Stimulated activated effector memory CD8-positive, alpha-beta T cell treated with anti-CD3 and anti-CD28 coated beads, Interleukin-12 subunit alpha, Interleukin-12 subunit beta, amount 100 ng/mL, for 72 hours (primary cell): ENCODE data around the gene COPE.
"Not testable (repeated sequence)": the region's sequence is repeated elsewhere in the genome, so short reads cannot be mapped to it uniquely, and the experiment has no call there.

ENCODE experiments used
- ATAC-seq: fragments of 150-1000 bp; cut with Tn5 transposase; 2 replicates; pipeline ENCODE4 v1.10.0; 2021
- DNase-seq, 2 donors: peaks; one replicate each; pipeline ENCODE4 v3.0.0; 2021 to 2022; ENCODE audit warnings: low spot score in 2 of 2
- H3K27ac Mint-ChIP-seq: one replicate; pipeline ENCODE4 v1.8.0; 2022; ENCODE audit warnings: mild to moderate bottlenecking, mixed read lengths
- H3K36me3 Mint-ChIP-seq: one replicate; pipeline ENCODE4 v1.8.0; 2022; ENCODE audit warnings: mild to moderate bottlenecking, mixed read lengths
- H3K4me1 Mint-ChIP-seq: one replicate; pipeline ENCODE4 v1.8.0; 2022; ENCODE audit warnings: mixed read lengths
- H3K4me3 Mint-ChIP-seq: one replicate; pipeline ENCODE4 v1.8.0; 2022; ENCODE audit warnings: mild to moderate bottlenecking, mixed read lengths
- H3K9me3 Mint-ChIP-seq: one replicate; pipeline ENCODE4 v1.8.0; 2022; ENCODE audit warnings: mixed read lengths

The COPE gene

GRCh38 chr19:18919086-18919899, at the start of gene COPE, which contains the start of gene DDX49:
COPE (minus strand) TSS chr19:18919387; CDS start chr19:18919348, 39 bp downstream.
DDX49 (plus strand) TSS chr19:18919715; CDS start chr19:18919742, 27 bp downstream.
- no peaks in the 10 kb centered on the region for H3K9me3 Mint-ChIP-seq
- peaks cover 37% of the 10 kb centered on the region for H3K4me1 Mint-ChIP-seq
- peak within 1 kb of the TSS; percentile 83 for H3K4me3 Mint-ChIP-seq
- peak; percentile 89 to 98 for DNase-seq
- peak within 1 kb of the TSS; percentile 91 for H3K27ac Mint-ChIP-seq
- peak; percentile 94 for ATAC-seq
- H3K36me3 Mint-ChIP-seq, result peaks cover 88% of the 10 kb centered on the region

- ATAC-seq (no peak), DNase-seq (no peak)
- Mint-ChIP-seq H3K4me3 (no peak overlapping the region), H3K4me1 (peaks cover 7% of the 10 kb centered on the region), H3K27ac (no peak overlapping the region), H3K9me3 (no peaks in the 10 kb centered on the region), H3K36me3 (no peaks in the 10 kb centered on the region)
Measured at GRCh38 chr19:18967358-18968146, 48.4 kb upstream of the COPE start.

GRCh38 chr19:18966307-18966706, 47.1 kb upstream of the COPE start:
- ATAC-seq, result no peak
- no peak for DNase-seq
- Mint-ChIP-seq H3K4me1 (peaks cover 18% of the 10 kb centered on the region), H3K9me3 (no peaks in the 10 kb centered on the region), H3K36me3 (no peaks in the 10 kb centered on the region), H3K4me3 (no peak overlapping the region), H3K27ac (no peak overlapping the region)

GRCh38 chr19:18964121-18964520, 44.9 kb upstream of the COPE start:
- Mint-ChIP-seq H3K4me1 (peaks cover 16% of the 10 kb centered on the region), H3K9me3 (no peaks in the 10 kb centered on the region), H3K4me3 (no peak overlapping the region), H3K27ac (no peak overlapping the region), H3K36me3 (no peaks in the 10 kb centered on the region)
- ATAC-seq (no peak), DNase-seq (no peak)

- Mint-ChIP-seq H3K4me3 (no peak overlapping the region), H3K4me1 (peaks cover 12% of the 10 kb centered on the region), H3K27ac (no peak overlapping the region), H3K9me3 (no peaks in the 10 kb centered on the region), H3K36me3 (no peaks in the 10 kb centered on the region)
- peak; percentile 39 for ATAC-seq
- DNase-seq, result no peak
Measured at GRCh38 chr19:18961767-18962620, 42.8 kb upstream of the COPE start.

- Mint-ChIP-seq H3K27ac (no peak overlapping the region), H3K9me3 (no peaks in the 10 kb centered on the region), H3K4me3 (no peak overlapping the region), H3K36me3 (no peaks in the 10 kb centered on the region), H3K4me1 (peaks cover 12% of the 10 kb centered on the region)
- DNase-seq (no peak), ATAC-seq (no peak)
Measured at GRCh38 chr19:18960370-18960769, 41.2 kb upstream of the COPE start.

- Mint-ChIP-seq H3K36me3 (no peaks in the 10 kb centered on the region), H3K9me3 (peaks cover 5% of the 10 kb centered on the region), H3K4me1 (no peaks in the 10 kb centered on the region), H3K27ac (no peak overlapping the region), H3K4me3 (no peak overlapping the region)
- DNase-seq (no peak), ATAC-seq (no peak)
Measured at GRCh38 chr19:18955042-18955441, 35.9 kb upstream of the COPE start.

- Mint-ChIP-seq H3K36me3 (no peaks in the 10 kb centered on the region), H3K4me3 (no peak overlapping the region), H3K27ac (no peak overlapping the region), H3K9me3 (peaks cover 5% of the 10 kb centered on the region), H3K4me1 (peaks cover under 1% of the 10 kb centered on the region)
- DNase-seq, result no peak
- ATAC-seq, result no peak
Measured at GRCh38 chr19:18954094-18954493, 34.9 kb upstream of the COPE start.

GRCh38 chr19:18952364-18953003, 33.3 kb upstream of the COPE start:
- H3K36me3 Mint-ChIP-seq, H3K4me3 Mint-ChIP-seq, H3K4me1 Mint-ChIP-seq, ATAC-seq, DNase-seq, H3K9me3 Mint-ChIP-seq, H3K27ac Mint-ChIP-seq: not testable (repeated sequence)

GRCh38 chr19:18951721-18952281, 32.6 kb upstream of the COPE start:
- Mint-ChIP-seq H3K27ac (no peak overlapping the region), H3K4me3 (no peak overlapping the region), H3K36me3 (no peaks in the 10 kb centered on the region), H3K9me3 (peaks cover 5% of the 10 kb centered on the region), H3K4me1 (peaks cover 5% of the 10 kb centered on the region)
- ATAC-seq (no peak), DNase-seq (no peak)

- ATAC-seq (no peak), DNase-seq (no peak)
- H3K4me3 Mint-ChIP-seq, result no peak overlapping the region
- no peaks in the 10 kb centered on the region for H3K36me3 Mint-ChIP-seq
- H3K4me1 Mint-ChIP-seq, result peaks cover 5% of the 10 kb centered on the region
- H3K9me3 Mint-ChIP-seq, result peaks cover under 1% of the 10 kb centered on the region
- no peak overlapping the region for H3K27ac Mint-ChIP-seq
Measured at GRCh38 chr19:18949858-18950257, 30.7 kb upstream of the COPE start.

- DNase-seq (no peak), ATAC-seq (no peak)
- Mint-ChIP-seq H3K27ac (peak overlapping the region; percentile 26), H3K9me3 (no peaks in the 10 kb centered on the region), H3K4me3 (no peak overlapping the region), H3K4me1 (peaks cover 5% of the 10 kb centered on the region), H3K36me3 (no peaks in the 10 kb centered on the region)
Measured at GRCh38 chr19:18948976-18949356, 29.8 kb upstream of the COPE start.

GRCh38 chr19:18948075-18948975, 29.1 kb upstream of the COPE start:
- Mint-ChIP-seq H3K9me3 (no peaks in the 10 kb centered on the region), H3K27ac (peak overlapping the region; percentile 26), H3K4me1 (peaks cover 5% of the 10 kb centered on the region), H3K36me3 (no peaks in the 10 kb centered on the region), H3K4me3 (no peak overlapping the region)
- DNase-seq (no peak), ATAC-seq (no peak)

- Mint-ChIP-seq H3K9me3 (no peaks in the 10 kb centered on the region), H3K4me3 (no peak overlapping the region), H3K36me3 (peaks cover 6% of the 10 kb centered on the region), H3K4me1 (peaks cover 10% of the 10 kb centered on the region), H3K27ac (peak overlapping the region; percentile 6)
- ATAC-seq, result no peak
- DNase-seq, result no peak
Measured at GRCh38 chr19:18946918-18947317, 27.7 kb upstream of the COPE start.
